GM12892 (cell line): ENCODE data around the gene CD69.

Experiments used
- POLR2A ChIP-seq: IDR thresholded peaks from 2 replicates; pipeline ENCODE4 v1.6.1; 2011; ENCODE audit warnings: low read depth, low read length, control low read depth
- POLR2AphosphoS5 ChIP-seq: IDR thresholded peaks from 2 replicates; pipeline ENCODE4 v1.6.1; 2011; ENCODE audit warnings: low read depth, low read length, control low read depth
- TAF1 ChIP-seq: IDR thresholded peaks from 2 replicates; pipeline ENCODE4 v1.6.1; 2011; ENCODE audit warnings: low read depth, mild to moderate bottlenecking, control low read depth, low read length, borderline replicate concordance

- no peak for TF ChIP-seq POLR2A
- TF ChIP-seq TAF1: no peak
- TF ChIP-seq POLR2AphosphoS5: no peak
Observed at GRCh38 chr12:9708853-9709252, 51.8 kb downstream of the CD69 start.
